Suprapubic skin (tissue), 4 donors: ENCODE data around the gene DCDC2B. TPM values are rescaled to one million over a fixed set of nuclear protein-coding genes. Genes with fewer than 3 reads are reported as not detected.

Experiments
- DNase-seq, 2 donors: peaks; one replicate each; pipeline ENCODE4 v3.0.0-alpha.2; 2019; ENCODE audit warnings: low spot score in 2 of 2
- H3K27ac ChIP-seq: fragments of 200-600 bp; sonication (generic); one replicate; pipeline ENCODE4 v1.5.1; 2019
- H3K27me3 ChIP-seq: fragments of 200-600 bp; sonication (generic); one replicate; pipeline ENCODE4 v1.5.1; 2019
- H3K36me3 ChIP-seq: fragments of 200-600 bp; sonication (generic); one replicate; pipeline ENCODE4 v1.5.1; 2019
- H3K4me1 ChIP-seq: fragments of 200-600 bp; sonication (generic); one replicate; pipeline ENCODE4 v1.5.1; 2019
- H3K4me3 ChIP-seq: fragments of 200-600 bp; sonication (generic); one replicate; pipeline ENCODE4 v1.5.1; 2019; ENCODE audit warnings: mild to moderate bottlenecking
- H3K9me3 ChIP-seq: fragments of 200-600 bp; sonication (generic); one replicate; pipeline ENCODE4 v1.5.1; 2019
- EP300 ChIP-seq: sonication (generic); formaldehyde crosslinking; IDR thresholded peaks from one replicate; pipeline ENCODE4 v1.6.1; 2017; ENCODE audit warnings: antibody characterized with exemption
- POLR2A ChIP-seq, 2 donors: fragments of 450-650 bp; IDR thresholded peaks; one replicate each; pipeline ENCODE4 v1.6.1; 2017; ENCODE audit warnings: antibody characterized with exemption in 2 of 2, mild to moderate bottlenecking in 2 of 2, moderate library complexity in 2 of 2
- POLR2AphosphoS5 ChIP-seq, 3 donors: sonication (generic); formaldehyde crosslinking; IDR thresholded peaks; one replicate each; pipeline ENCODE4 v1.6.1; 2017; ENCODE audit warnings: antibody characterized with exemption in 3 of 3
- WGBS: methylation state at CpG from one replicate; pipeline ENCODE4 v1.1.5; 2018; 5-methylcytosine and 5-hydroxymethylcytosine counted together
- total RNA-seq, 4 donors: library from RNA; depleted of rRNA; stranded (reverse); fragments of >200 nt; gene quantifications; one replicate each; pipeline ENCODE4 v1.1.0, GENCODE V29; 2016
- TF ChIP-seq, protein P1 (sequence below), 2 donors: fragments of 200-600 bp in 1 of 2; fragments of 450-650 bp in 1 of 2; sonication (generic) in 1 of 2; IDR thresholded peaks; one replicate each; pipeline ENCODE4 v1.5.1; 2016 to 2019; ENCODE audit warnings: antibody characterized with exemption in 2 of 2, mild to moderate bottlenecking in 1 of 2, moderate library complexity in 1 of 2

The DCDC2B gene
- total RNA-seq, 4 donors from 2014 or later = not detected

- peak overlapping the region; percentile 77 for H3K4me3 ChIP-seq
- peaks cover 41% of the 10 kb centered on the region for H3K4me1 ChIP-seq
- no peaks in the 10 kb centered on the region for H3K27me3 ChIP-seq
- peak overlapping the region; percentile 91 for H3K27ac ChIP-seq
- no peaks in the 10 kb centered on the region for H3K9me3 ChIP-seq
- TF ChIP-seq POLR2A (IDR thresholded peaks at IDR 0.05) = no peak
- no peak for TF ChIP-seq POLR2AphosphoS5 (IDR thresholded peaks at IDR 0.05)
- TF ChIP-seq EP300 = no peak
- TF ChIP-seq, protein P1, sequence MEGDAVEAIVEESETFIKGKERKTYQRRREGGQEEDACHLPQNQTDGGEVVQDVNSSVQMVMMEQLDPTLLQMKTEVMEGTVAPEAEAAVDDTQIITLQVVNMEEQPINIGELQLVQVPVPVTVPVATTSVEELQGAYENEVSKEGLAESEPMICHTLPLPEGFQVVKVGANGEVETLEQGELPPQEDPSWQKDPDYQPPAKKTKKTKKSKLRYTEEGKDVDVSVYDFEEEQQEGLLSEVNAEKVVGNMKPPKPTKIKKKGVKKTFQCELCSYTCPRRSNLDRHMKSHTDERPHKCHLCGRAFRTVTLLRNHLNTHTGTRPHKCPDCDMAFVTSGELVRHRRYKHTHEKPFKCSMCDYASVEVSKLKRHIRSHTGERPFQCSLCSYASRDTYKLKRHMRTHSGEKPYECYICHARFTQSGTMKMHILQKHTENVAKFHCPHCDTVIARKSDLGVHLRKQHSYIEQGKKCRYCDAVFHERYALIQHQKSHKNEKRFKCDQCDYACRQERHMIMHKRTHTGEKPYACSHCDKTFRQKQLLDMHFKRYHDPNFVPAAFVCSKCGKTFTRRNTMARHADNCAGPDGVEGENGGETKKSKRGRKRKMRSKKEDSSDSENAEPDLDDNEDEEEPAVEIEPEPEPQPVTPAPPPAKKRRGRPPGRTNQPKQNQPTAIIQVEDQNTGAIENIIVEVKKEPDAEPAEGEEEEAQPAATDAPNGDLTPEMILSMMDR (IDR thresholded peaks at IDR 0.05) = no peak
- peaks cover 7% of the 10 kb centered on the region for H3K36me3 ChIP-seq
- no peak for DNase-seq
- WGBS = 79% methylated on average over 7 of the region's 7 CpGs
Observed at GRCh38 chr1:32178380-32179192, 30.3 kb upstream of the DCDC2B start.

DNA sequence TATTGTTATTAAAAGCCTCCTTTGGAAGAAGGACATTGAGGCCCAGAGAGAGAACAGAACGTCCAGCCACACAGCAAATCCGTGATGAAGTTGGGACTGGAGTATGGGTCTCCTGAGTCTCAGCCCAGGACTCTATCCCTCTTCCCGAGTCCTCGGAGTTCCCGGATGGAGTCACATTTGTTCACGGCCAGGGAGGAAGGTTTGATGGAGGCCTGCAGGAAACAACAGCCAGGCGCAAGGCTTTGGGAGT lies 29.8 kb upstream of the DCDC2B start:
- Histone ChIP-seq H3K9me3 (no peaks in the 10 kb centered on the region), H3K27me3 (no peaks in the 10 kb centered on the region), H3K36me3 (peaks cover 7% of the 10 kb centered on the region), H3K27ac (peak overlapping the region; percentile 91), H3K4me3 (peak overlapping the region; percentile 77), H3K4me1 (peaks cover 46% of the 10 kb centered on the region)
- no peak for TF ChIP-seq POLR2A (IDR thresholded peaks at IDR 0.05)
- DNase-seq = no peak
- 6% methylated on average over 7 of the region's 7 CpGs for WGBS

GRCh38 chr1:32179443-32180185 lies 29.3 kb upstream of the DCDC2B start, which contains the start of gene TXLNA:
TSS of gene TXLNA (plus strand) at chr1:32179675. CDS start at chr1:32180346, 671 bp downstream.
- Histone ChIP-seq H3K4me3 (peak within 1 kb of the TSS; percentile 77), H3K27ac (peak within 1 kb of the TSS; percentile 91), H3K36me3 (peaks cover 11% of the 10 kb centered on the region), H3K27me3 (no peaks in the 10 kb centered on the region), H3K9me3 (no peaks in the 10 kb centered on the region), H3K4me1 (peaks cover 51% of the 10 kb centered on the region)
- 1% methylated on average over 12 of the region's 79 CpGs for whole genome bisulfite sequencing
- TF ChIP-seq, protein P1 (IDR thresholded peaks at IDR 0.05) = peak in 1 of 2 donors; percentile 28
- peak in 2 of 3 donors; percentile 32 to 76 for TF ChIP-seq POLR2AphosphoS5 (IDR thresholded peaks at IDR 0.05)
- peak in 1 of 2 donors; percentile 56 for TF ChIP-seq POLR2A (IDR thresholded peaks at IDR 0.05)
- no peak for TF ChIP-seq EP300
- DNase-seq = peak; percentile 96 to 97

GRCh38 chr1:32180186-32181060 lies 28.5 kb upstream of the DCDC2B start:
- Histone ChIP-seq H3K27ac (peak overlapping the region; percentile 91), H3K9me3 (no peaks in the 10 kb centered on the region), H3K4me1 (peaks cover 58% of the 10 kb centered on the region), H3K36me3 (peaks cover 15% of the 10 kb centered on the region), H3K27me3 (no peaks in the 10 kb centered on the region), H3K4me3 (peak overlapping the region; percentile 77)
- TF ChIP-seq, protein P1 (IDR thresholded peaks at IDR 0.05) = no peak
- peak; percentile 81 to 86 for DNase-seq
- WGBS = 5% methylated on average over 36 of the region's 36 CpGs

DNA sequence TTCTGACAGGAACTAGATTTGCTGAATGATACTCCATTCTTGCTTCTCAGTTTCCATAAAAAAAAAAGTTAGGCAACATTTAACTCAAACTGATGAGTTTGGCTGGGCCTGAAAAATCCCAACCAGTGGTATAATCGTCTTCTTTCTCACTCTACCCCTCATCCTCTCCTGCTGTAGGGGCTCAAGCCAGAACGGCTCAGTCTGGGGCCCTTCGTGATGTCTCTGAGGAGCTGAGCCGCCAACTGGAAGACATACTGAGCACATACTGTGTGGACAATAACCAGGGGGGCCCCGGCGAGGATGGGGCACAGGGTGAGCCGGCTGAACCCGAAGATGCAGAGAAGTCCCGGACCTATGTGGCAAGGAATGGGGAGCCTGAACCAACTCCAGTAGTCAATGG lies 27.8 kb upstream of the DCDC2B start:
- WGBS = 62% methylated on average over 9 of the region's 9 CpGs
- H3K27ac ChIP-seq = peak overlapping the region; percentile 91
- H3K36me3 ChIP-seq = peaks cover 16% of the 10 kb centered on the region
- no peaks in the 10 kb centered on the region for H3K9me3 ChIP-seq
- H3K4me3 ChIP-seq = peak overlapping the region; percentile 77
- no peak for DNase-seq
- TF ChIP-seq, protein P1 (IDR thresholded peaks at IDR 0.05) = no peak
- TF ChIP-seq POLR2A (IDR thresholded peaks at IDR 0.05) = no peak
- no peak for TF ChIP-seq EP300
- no peak for TF ChIP-seq POLR2AphosphoS5 (IDR thresholded peaks at IDR 0.05)
- H3K4me1 ChIP-seq = peaks cover 61% of the 10 kb centered on the region
- no peaks in the 10 kb centered on the region for H3K27me3 ChIP-seq
